Hippocampal formation (tissue), 2 donors: ENCODE results near the gene ARHGAP19.

Experiments
- DNase-seq, 2 donors: peaks; one replicate each; lab custom pipeline; 2025; lab: John Stamatoyannopoulos, UW

ARHGAP19 gene

DNA sequence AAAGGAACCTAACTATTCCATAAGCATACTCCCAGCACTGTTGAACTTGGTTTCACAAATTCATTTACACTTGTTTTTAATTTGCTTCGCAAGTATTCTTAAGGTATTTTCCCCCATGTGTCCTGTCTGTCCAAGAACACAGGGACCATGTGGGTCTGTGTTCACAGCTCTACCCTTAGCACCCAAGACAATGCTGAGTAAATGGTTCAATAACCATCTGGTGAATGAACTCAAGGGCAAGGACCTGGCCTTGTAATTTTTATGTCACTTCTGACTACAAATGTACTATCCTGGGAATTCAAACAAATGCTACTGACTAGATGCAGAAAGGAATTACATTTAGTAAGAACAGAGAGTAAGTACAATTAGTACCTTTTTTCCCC, 63.7 kb downstream of the ARHGAP19 start:
- no peak for DNase-seq

GRCh38 chr10:97228130-97228774, 64.2 kb downstream of the ARHGAP19 start:
- DNase-seq: no peak

DNA sequence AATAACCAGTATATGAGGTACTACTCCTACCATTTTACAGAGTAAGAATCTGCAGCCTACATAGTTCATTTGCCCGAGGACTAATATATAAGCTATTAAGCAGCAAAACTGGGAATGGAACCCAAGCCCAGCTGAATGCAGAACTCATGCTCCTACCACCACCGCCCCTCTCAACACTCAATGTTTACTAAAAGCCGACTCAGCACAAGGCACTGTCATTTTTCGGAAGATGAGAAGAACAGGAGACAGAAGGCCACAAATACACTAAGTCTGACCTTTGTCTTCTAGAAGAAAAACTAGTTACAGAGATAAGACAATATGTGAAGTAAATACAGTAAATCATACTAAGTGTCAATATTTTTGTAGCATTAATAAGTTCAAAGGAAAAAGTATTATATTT, 66.0 kb downstream of the ARHGAP19 start:
- DNase-seq: no peak

GRCh38 chr10:97224483-97225435, 67.7 kb downstream of the ARHGAP19 start:
- no peak for DNase-seq

GRCh38 chr10:97222326-97222961, 70.0 kb downstream of the ARHGAP19 start:
- peak in 1 of 2 donors; percentile 4 for DNase-seq

DNA sequence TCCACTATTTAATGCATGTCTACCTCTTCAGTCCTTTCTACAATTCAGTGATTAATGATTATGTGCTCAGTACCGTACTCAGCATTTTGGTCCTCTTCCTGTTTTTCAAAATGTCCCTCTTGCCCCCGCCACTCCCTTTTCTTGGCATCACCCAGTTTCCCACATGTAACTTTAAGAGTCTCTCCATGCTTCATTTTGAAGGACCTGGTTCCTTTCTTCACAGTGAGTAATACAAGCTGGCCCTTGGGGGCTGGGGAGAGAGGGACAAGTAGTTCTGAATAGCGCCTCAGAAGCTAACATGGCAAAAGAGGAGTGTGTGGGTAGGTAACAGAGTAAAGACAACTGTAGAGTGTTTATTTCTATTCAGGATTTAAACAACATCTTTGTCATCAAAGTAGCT, 72.1 kb downstream of the ARHGAP19 start:
- no peak for DNase-seq

GRCh38 chr10:97217299-97217698, 75.1 kb downstream of the ARHGAP19 start:
- no peak for DNase-seq

DNA sequence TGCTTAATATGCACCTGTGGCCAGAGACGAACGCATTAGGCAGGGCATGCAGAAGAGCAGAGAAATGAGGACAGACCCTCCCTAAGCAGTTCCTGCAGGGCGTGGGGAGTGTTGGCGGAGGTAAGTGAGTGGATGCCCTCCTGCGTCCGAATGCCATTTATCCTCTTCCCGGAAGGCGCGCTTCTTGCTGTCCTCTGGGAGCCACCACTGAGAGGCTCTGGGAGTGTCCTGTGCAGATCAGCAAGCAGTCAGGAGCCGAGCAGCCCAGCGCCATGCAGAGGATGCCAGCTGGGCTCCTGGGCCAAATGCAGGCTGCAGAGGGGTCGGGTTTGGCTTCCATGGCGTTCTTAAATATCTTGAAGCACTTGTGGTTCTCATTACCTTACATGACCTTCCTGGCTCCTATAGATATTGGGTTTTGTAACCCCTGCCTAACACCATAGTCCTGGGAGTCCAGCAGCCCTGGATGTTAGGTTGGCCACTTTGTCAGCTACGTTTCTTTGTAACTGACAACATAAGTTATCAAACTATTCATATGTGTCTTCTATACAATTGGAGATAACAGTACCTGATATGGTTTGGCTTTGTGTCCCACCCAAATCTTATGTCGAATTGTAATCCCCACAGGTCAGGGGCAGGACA, 76.7 kb downstream of the ARHGAP19 start:
- DNase-seq: no peak

- DNase-seq: no peak
Observed at GRCh38 chr10:97213431-97213830, 79.0 kb downstream of the ARHGAP19 start.

DNA sequence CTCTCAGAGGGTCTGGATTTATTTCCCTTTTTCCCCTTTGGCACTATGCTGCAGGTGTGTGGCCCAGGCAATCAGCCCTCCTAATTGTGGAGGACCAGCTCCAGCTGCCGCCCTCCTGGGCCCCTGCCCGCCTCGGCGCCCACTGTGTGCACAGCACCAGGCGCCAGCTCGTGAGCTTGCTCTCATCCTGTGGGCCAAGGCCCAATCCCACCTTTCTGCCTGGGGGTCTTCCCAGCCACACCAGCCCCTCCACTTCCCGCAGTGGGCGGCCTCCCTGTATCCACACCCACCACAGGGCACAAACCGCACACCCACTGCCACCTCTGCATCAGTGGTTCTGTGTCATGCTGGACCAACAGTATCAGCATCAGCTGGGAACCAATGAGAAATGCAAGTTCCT, 81.2 kb downstream of the ARHGAP19 start:
- DNase-seq: no peak

GRCh38 chr10:97210543-97210960, 81.9 kb downstream of the ARHGAP19 start:
- peak; percentile 23 to 25 for DNase-seq

DNA sequence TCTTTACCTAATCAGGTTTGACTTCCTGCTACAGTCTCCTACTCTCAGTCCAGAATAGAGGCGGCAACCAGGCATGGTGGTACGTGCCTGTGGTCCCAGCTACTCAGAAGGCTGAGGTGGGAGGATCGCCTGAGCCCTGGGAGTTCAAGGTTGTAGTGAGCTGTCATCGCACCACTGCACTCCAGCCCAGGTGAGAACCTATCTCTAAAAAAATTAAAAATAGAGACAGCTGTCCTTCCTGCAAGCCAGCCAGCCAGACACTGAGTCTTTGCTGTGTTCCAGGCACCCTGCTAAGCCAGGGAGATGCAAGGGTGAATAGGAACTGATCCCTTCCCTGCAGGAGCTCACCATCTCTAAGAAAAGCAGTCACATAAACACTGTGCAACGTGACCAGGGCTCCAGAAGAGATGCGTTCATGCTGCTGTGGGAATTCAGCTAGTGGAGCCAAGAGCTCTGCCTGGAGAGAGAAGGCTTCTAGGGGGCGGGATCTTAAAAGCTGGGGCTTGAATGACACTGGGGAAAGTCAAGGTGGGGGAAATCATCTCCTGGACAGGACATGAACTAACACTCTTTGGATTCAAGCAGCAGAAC, 84.6 kb downstream of the ARHGAP19 start:
- no peak for DNase-seq

DNA sequence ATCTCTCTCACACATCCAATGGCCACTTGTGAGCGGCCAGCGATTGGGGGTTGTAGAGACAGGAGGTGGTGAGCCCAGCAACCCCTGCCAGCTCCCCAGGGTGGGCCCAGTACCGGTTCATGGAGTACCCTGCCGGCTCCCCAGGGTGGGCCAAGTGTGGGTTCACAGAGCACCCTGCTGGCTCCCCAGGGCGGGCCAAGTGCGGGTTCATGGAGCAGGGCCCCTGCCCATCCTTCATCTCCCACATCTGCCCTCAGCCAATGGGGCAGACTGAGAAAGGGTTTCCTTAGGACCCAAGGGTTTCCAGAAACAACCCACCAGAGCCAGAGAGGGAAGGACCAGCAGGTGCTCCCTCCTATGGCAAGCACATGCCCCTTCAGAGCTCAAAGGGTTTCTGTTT, 85.3 kb downstream of the ARHGAP19 start:
- DNase-seq: no peak

- no peak for DNase-seq
Observed at GRCh38 chr10:97204826-97205679, 87.4 kb downstream of the ARHGAP19 start.

- DNase-seq: no peak
Observed at GRCh38 chr10:97203220-97203619, 89.2 kb downstream of the ARHGAP19 start.

DNA sequence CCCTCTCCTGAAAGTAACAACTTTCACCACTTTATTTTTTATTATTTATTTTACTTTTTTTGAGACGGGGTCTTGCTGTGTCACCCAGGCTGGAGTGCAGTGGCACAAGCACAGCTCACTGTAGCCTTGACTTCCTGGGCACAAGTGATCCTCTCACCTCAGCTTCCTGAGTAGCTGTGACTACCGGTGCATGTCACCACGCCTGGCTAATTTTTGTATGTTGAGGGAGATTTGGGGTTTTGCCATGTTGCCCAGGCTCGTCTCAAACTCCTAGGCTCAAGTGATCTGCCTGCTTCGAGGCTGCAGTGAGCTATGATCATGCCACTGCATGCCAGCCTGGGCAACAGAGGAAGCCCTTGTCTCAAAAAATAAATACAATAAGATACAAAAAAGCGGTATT, 91.8 kb downstream of the ARHGAP19 start:
- DNase-seq: no peak

GRCh38 chr10:97199152-97199551, 93.3 kb downstream of the ARHGAP19 start:
- DNase-seq: no peak

- no peak for DNase-seq
Observed at GRCh38 chr10:97197030-97197500, 95.4 kb downstream of the ARHGAP19 start.

DNA sequence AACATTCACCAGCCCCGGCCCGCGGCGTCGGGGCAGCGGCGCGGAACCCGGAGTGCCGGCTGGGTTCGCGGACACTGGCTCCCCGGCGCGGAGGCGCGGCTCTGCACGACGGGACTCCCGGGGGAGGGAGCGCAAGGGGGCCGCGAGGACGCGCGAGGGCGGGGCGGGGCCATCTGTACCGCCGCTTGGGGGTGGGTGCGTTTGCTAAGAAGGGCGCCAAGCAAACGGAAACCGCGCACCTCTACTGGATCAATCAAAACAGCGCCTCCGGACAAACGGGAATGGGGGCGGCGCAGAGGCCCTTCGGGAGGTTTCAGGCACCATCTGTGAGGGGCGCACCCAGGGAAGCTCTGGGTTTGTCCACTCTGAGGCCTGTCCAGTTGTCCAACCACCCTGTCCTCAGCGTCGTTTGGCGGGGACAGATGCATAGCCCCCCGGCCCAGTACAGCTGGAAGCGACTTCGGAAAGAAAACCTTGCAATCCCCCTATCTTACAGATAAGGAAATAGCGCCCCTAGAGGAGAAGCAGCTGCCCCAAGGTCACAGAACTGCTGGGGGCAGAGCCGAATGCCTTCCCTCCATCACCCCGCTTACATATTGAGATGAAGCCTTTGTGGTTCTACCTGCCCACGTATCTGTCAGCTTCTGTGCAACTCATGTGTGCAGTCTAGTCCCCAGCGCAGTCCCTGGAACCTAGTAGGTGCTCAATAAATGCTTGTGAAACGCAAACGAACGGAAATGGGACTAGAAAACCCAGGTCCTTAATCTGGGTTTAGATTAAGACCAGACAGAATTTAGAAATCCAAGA, 96.0 kb downstream of the ARHGAP19 start:
- DNase-seq: peak in 1 of 2 donors; percentile 62

GRCh38 chr10:97195706-97196222, 96.7 kb downstream of the ARHGAP19 start:
- no peak for DNase-seq
